ENCODE data around the gene TBPL1. TPM values are rescaled to one million over a fixed set of nuclear protein-coding genes. Genes with fewer than 3 reads are reported as not detected.

Gene TBPL1
- total and polyA plus RNA-seq, 2 of the 8 experiments (the other 6 are each of a cell fraction or from before 2014, with no cell fraction given) = 32.5 to 67.0 TPM

- WGBS, 2 experiments (ENCODE audit: extremely low coverage in 1 of 2, insufficient coverage in 1 of 2, insufficient read length in 1 of 2, insufficient replicate concordance in 2 of 2, low coverage in 1 of 2, low lambda C conversion rate in 2 of 2, missing lambda C conversion rate in 1 of 2) = 89% methylated on average over 3 of the region's 3 CpGs; no CpG with 5 or more reads in 1 of the 2 experiments
- ChIA-PET POLR2A (ENCODE audit: partially characterized antibody) (no interaction called here), CTCF (ENCODE audit: partially characterized antibody) (interaction anchor here (0.6 to 2.5 kb wide), 12 partner anchors 9 to 165 kb away, joined by 3 to 22 read pairs (median 4); no protein-coding TSS in a partner anchor)
- no peak overlapping the region for H4K5ac ChIP-seq (ENCODE audit: insufficient read length, low read depth, low read length)
- H2BK12ac ChIP-seq (ENCODE audit: low read depth, low read length) = no peak overlapping the region
- no peak overlapping the region for H3K18ac ChIP-seq (ENCODE audit: extremely low read depth, low read length)
- H3K56ac ChIP-seq (replicated peaks; ENCODE audit: insufficient read length, low read depth, low read length) = no peak overlapping the region
- no peaks in the 10 kb centered on the region for H3K9me3 ChIP-seq (ENCODE audit: insufficient read depth in 2 of 2, low read depth in 1 of 2, low read length in 1 of 2)
- no peaks in the 10 kb centered on the region for H3K23me2 ChIP-seq (ENCODE audit: low read depth, low read length)
- H3K23ac ChIP-seq (ENCODE audit: insufficient read length) = no peak overlapping the region
- FAIRE-seq (no peak), DNase-seq (ENCODE audit: low read depth in 1 of 2, low spot score in 2 of 2) (no peak)
- no peak overlapping the region for H2AK5ac ChIP-seq (ENCODE audit: low read depth, low read length)
- H3K4me3 ChIP-seq (ENCODE audit: extremely low read depth in 1 of 4, insufficient read depth in 2 of 4, low read depth in 3 of 4, low read length in 4 of 4) = no peak overlapping the region
- H3K4me1 ChIP-seq (replicated peaks in 1 of 4; ENCODE audit: control insufficient read depth in 3 of 4, insufficient read depth in 4 of 4, low read length in 3 of 4) = peaks cover 0 to 10% (median 3%) of the 10 kb centered on the region in 4 experiments; a peak in 6 of 7 replicates
- H3K9ac ChIP-seq (replicated peaks in 1 of 4; ENCODE audit: extremely low read depth in 1 of 4, low read depth in 3 of 4, low read length in 3 of 4) = no peak overlapping the region
- no peak overlapping the region for H3K27ac ChIP-seq (ENCODE audit: low read depth, low read length)
- no peak overlapping the region for H2BK5ac ChIP-seq (ENCODE audit: low read depth, low read length)
- H3K27me3 ChIP-seq (replicated peaks in 1 of 4; ENCODE audit: control insufficient read depth in 3 of 4, extremely low read depth in 1 of 4, insufficient read depth in 3 of 4, low read length in 3 of 4) = no peaks in the 10 kb centered on the region
- H3K79me1 ChIP-seq (ENCODE audit: low read depth, low read length) = peaks cover 9% of the 10 kb centered on the region
- H4K8ac ChIP-seq (ENCODE audit: extremely low read depth, insufficient read depth, low read length) = no peak overlapping the region
- no peaks in the 10 kb centered on the region for H3K36me3 ChIP-seq (ENCODE audit: control insufficient read depth in 2 of 4, insufficient read depth in 4 of 4, low read length in 3 of 4)
- no peak overlapping the region for H2BK20ac ChIP-seq (ENCODE audit: low read length)
- no peak overlapping the region for H4K91ac ChIP-seq (replicated peaks; ENCODE audit: insufficient read length, low read length)
- no peak overlapping the region for H3K4me2 ChIP-seq (ENCODE audit: insufficient read depth in 1 of 2, low read depth in 2 of 2, low read length in 2 of 2)
- peaks cover 35 to 98% of the 10 kb centered on the region in 2 experiments for H3K79me2 ChIP-seq (ENCODE audit: control insufficient read depth in 1 of 2, insufficient read depth in 2 of 2, low read length in 2 of 2)
- no peak overlapping the region for H2BK15ac ChIP-seq (ENCODE audit: low read length)
- no peak overlapping the region for H3K14ac ChIP-seq (ENCODE audit: insufficient read length)
- peaks cover 3 to 10% of the 10 kb centered on the region in 2 experiments for H4K20me1 ChIP-seq (replicated peaks in 1 of 2; ENCODE audit: control insufficient read depth in 1 of 2, insufficient read depth in 2 of 2, low read length in 2 of 2)
- H2BK120ac ChIP-seq (replicated peaks; ENCODE audit: low read depth, low read length) = no peak overlapping the region
- no peak for TF ChIP-seq SIRT6 (IDR thresholded peaks at IDR 0.05; ENCODE audit: low read length)
- TF ChIP-seq EP300 (IDR thresholded peaks at IDR 0.05; ENCODE audit: borderline replicate concordance in 1 of 2, low read depth in 2 of 2, low read length in 2 of 2) = no peak
- TF ChIP-seq RXRA (IDR thresholded peaks at IDR 0.05; ENCODE audit: insufficient read depth, low read depth, low read length) = no peak
- no peak for TF ChIP-seq GTF2F1 (IDR thresholded peaks at IDR 0.05; ENCODE audit: borderline replicate concordance, low read depth, low read length)
- no peak for TF ChIP-seq POLR2A (IDR thresholded peaks at IDR 0.05; ENCODE audit: control extremely low read depth in 1 of 2, low read depth in 2 of 2, low read length in 2 of 2)
- no peak for TF ChIP-seq RBBP5 (IDR thresholded peaks at IDR 0.05; ENCODE audit: borderline replicate concordance, low read depth, low read length)
- no peak for TF ChIP-seq CTBP2 (IDR thresholded peaks at IDR 0.05; ENCODE audit: borderline replicate concordance, insufficient read depth, insufficient read length, low read length)
- TF ChIP-seq SP2 (IDR thresholded peaks at IDR 0.05; ENCODE audit: low read length) = no peak
- no peak overlapping the region for H3K4ac ChIP-seq (replicated peaks; ENCODE audit: insufficient read length, low read depth, low read length)
- H2AFZ ChIP-seq (ENCODE audit: low read length) = no peak overlapping the region
Observed at GRCh38 chr6:133958791-133959190, 5.8 kb downstream of the TBPL1 start.
